Nephron progenitor cell (in vitro differentiated cells): Measurements from ENCODE around the gene ZNF319.
A peak's percentile ranks its signal among the peaks of the same experiment; 100 is the strongest.

Source experiments
- DNase-seq: peaks from one replicate; pipeline ENCODE4 v3.0.0; 2021
- H3K27ac Mint-ChIP-seq: 2 replicates; pipeline ENCODE4 v1.8.0; 2021; ENCODE audit warnings: mild to moderate bottlenecking, moderate library complexity, mixed read lengths
- H3K27me3 Mint-ChIP-seq: 2 replicates; pipeline ENCODE4 v1.8.0; 2021; ENCODE audit warnings: mild to moderate bottlenecking, low read depth, mixed read lengths; ENCODE audit not compliant: poor library complexity
- H3K36me3 Mint-ChIP-seq: 2 replicates; pipeline ENCODE4 v1.8.0; 2021; ENCODE audit warnings: low read depth, mixed read lengths
- H3K4me1 Mint-ChIP-seq: 2 replicates; pipeline ENCODE4 v1.8.0; 2021; ENCODE audit warnings: mixed read lengths
- H3K4me3 Mint-ChIP-seq: 2 replicates; pipeline ENCODE4 v1.8.0; 2021; ENCODE audit warnings: mild to moderate bottlenecking, moderate library complexity, mixed read lengths
- H3K9me3 Mint-ChIP-seq: 2 replicates; pipeline ENCODE4 v1.8.0; 2021; ENCODE audit warnings: mild to moderate bottlenecking, moderate library complexity, mixed read lengths
- CTCF ChIP-seq: fragments of 200-600 bp; sonication (generic); IDR thresholded peaks from 2 replicates; pipeline ENCODE4 v1.5.0; 2021; ENCODE audit warnings: antibody characterized with exemption

The ZNF319 gene

GRCh38 chr16:58038219-58038641, 37.8 kb upstream of the ZNF319 start:
- Mint-ChIP-seq H3K27me3 (peaks cover 6% of the 10 kb centered on the region), H3K36me3 (peaks cover 13% of the 10 kb centered on the region), H3K4me1 (peaks cover 31% of the 10 kb centered on the region)

GRCh38 chr16:58037365-58038057, 37.0 kb upstream of the ZNF319 start:
- Mint-ChIP-seq H3K9me3 (no peaks in the 10 kb centered on the region), H3K4me1 (peaks cover 34% of the 10 kb centered on the region), H3K27me3 (peaks cover 6% of the 10 kb centered on the region), H3K27ac (peak overlapping the region; percentile 22), H3K4me3 (no peak overlapping the region), H3K36me3 (peaks cover 13% of the 10 kb centered on the region)
- no peak for TF ChIP-seq CTCF
- DNase-seq = no peak

More at GRCh38 chr16:58038219-58038641, 37.8 kb upstream of the ZNF319 start:
- no peak for TF ChIP-seq CTCF
- no peak overlapping the region for H3K4me3 Mint-ChIP-seq
- H3K9me3 Mint-ChIP-seq = no peaks in the 10 kb centered on the region
- H3K27ac Mint-ChIP-seq = no peak overlapping the region
- no peak for DNase-seq

- no peak for DNase-seq
- Mint-ChIP-seq H3K27me3 (peaks cover 6% of the 10 kb centered on the region), H3K36me3 (peaks cover 13% of the 10 kb centered on the region), H3K4me3 (no peak overlapping the region), H3K9me3 (no peaks in the 10 kb centered on the region), H3K27ac (peak overlapping the region; percentile 22), H3K4me1 (peaks cover 40% of the 10 kb centered on the region)
- no peak for TF ChIP-seq CTCF
Measured at GRCh38 chr16:58036943-58037342, 36.5 kb upstream of the ZNF319 start.

GRCh38 chr16:58035356-58036170, 35.1 kb upstream of the ZNF319 start:
- peaks cover 6% of the 10 kb centered on the region for H3K27me3 Mint-ChIP-seq
- no peak overlapping the region for H3K4me3 Mint-ChIP-seq
- H3K9me3 Mint-ChIP-seq = no peaks in the 10 kb centered on the region
- no peak overlapping the region for H3K27ac Mint-ChIP-seq
- no peak for TF ChIP-seq CTCF
- peaks cover 41% of the 10 kb centered on the region for H3K4me1 Mint-ChIP-seq
- peaks cover 13% of the 10 kb centered on the region for H3K36me3 Mint-ChIP-seq
- no peak for DNase-seq

- peaks cover 13% of the 10 kb centered on the region for H3K36me3 Mint-ChIP-seq
- peaks cover 44% of the 10 kb centered on the region for H3K4me1 Mint-ChIP-seq
- peaks cover 10% of the 10 kb centered on the region for H3K27me3 Mint-ChIP-seq
- no peak overlapping the region for H3K4me3 Mint-ChIP-seq
- no peaks in the 10 kb centered on the region for H3K9me3 Mint-ChIP-seq
- no peak for DNase-seq
- H3K27ac Mint-ChIP-seq = no peak overlapping the region
- no peak for TF ChIP-seq CTCF
Measured at GRCh38 chr16:58034774-58035173, 34.3 kb upstream of the ZNF319 start.
